ENCODE measurements around the gene POU2F3. TPM values are rescaled to one million over a fixed set of nuclear protein-coding genes. Genes with fewer than 3 reads are reported as not detected.

The POU2F3 gene
- total RNA-seq, 1 experiment from 2014 or later: 0.62 TPM

DNA sequence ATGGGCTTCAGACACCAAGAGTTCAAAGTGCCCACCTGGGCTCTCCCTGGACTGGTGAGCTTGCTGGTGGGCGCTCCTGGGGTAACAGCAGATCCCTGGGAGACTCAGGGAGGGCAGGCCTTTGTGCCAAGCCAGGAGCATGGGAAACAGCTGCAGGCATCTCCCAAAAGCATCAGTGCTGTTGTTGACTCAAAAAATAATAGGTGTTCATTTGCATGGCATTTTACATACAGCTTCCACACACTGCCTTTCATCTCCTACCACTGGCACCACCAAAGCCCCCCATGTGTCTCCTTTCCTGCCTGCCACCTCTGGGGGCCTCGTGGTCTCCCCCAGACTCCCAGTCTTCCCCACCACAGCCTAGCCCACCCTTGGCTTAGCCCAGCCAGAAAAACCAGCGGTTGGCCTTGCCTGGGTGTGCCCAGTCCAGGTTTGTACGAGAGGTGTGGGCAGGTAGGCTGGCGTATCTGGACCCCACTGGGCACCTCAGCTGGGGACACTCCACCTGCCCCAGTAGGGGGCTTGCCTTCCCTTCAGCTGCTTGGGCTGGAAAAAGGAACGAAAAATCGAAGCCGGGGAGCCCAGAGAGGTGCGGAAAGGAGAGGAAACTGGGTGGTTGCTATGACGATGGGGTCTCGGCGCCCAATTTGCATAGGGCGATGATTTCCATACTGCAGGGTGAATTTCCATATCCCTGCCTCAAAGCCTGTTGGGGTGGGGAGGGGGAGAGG, 15.0 kb downstream of the POU2F3 start:
- no TSS peak for BruUV-seq (replicated peaks)
- Histone ChIP-seq H3K4me1 (ENCODE audit: insufficient read depth, low read length) (no peaks in the 10 kb centered on the region), H3K9me3 (ENCODE audit: low read length) (no peaks in the 10 kb centered on the region), H3K27me3 (ENCODE audit: low read length) (peaks cover 68% of the 10 kb centered on the region), H4K20me1 (ENCODE audit: low read length) (no peaks in the 10 kb centered on the region), H3K4me2 (ENCODE audit: low read length) (no peak overlapping the region), H3K27ac (ENCODE audit: low read length) (no peak overlapping the region), H3K4me3 (ENCODE audit: low read length) (no peak overlapping the region), H3K36me3 (ENCODE audit: low read depth, low read length) (no peaks in the 10 kb centered on the region), H3F3A (ENCODE audit: low read length, unreplicated experiment) (no peaks in the 10 kb centered on the region), H3K9ac (ENCODE audit: low read length) (no peak overlapping the region), H3K79me2 (ENCODE audit: low read length) (no peaks in the 10 kb centered on the region), H3K9me2 (replicated peaks; ENCODE audit: low read length) (no peaks in the 10 kb centered on the region), H2AFZ (ENCODE audit: low read length) (no peak overlapping the region)
- ChIA-PET POLR2A (ENCODE audit: unreplicated experiment) (no interaction called here), CTCF (no interaction called here)
- DNase-seq: no peak
- intact Hi-C loops (cut with micrococcal nuclease): no loop called here
- TF ChIP-seq CTCF (conservative IDR thresholded peaks at IDR 0.05; ENCODE audit: low read depth, low read length): no peak
- TF ChIP-seq EZH2phosphoT487 (IDR thresholded peaks at IDR 0.05; ENCODE audit: borderline replicate concordance, low read length): no peak
- TF ChIP-seq EZH2 (IDR thresholded peaks at IDR 0.05; ENCODE audit: low read length, unreplicated experiment): no peak
- ATAC-seq: no peak

GRCh38 chr11:120255519-120255866, 15.6 kb downstream of the POU2F3 start:
- no peaks in the 10 kb centered on the region for H3K4me1 ChIP-seq (ENCODE audit: insufficient read depth, low read length)
- POLR2A ChIA-PET (ENCODE audit: unreplicated experiment): no interaction called here
- no peaks in the 10 kb centered on the region for H4K20me1 ChIP-seq (ENCODE audit: low read length)
- no peak for TF ChIP-seq EZH2 (IDR thresholded peaks at IDR 0.05; ENCODE audit: low read length, unreplicated experiment)
- TF ChIP-seq CTCF (conservative IDR thresholded peaks at IDR 0.05; ENCODE audit: low read depth, low read length): no peak
- peaks cover 71% of the 10 kb centered on the region for H3K27me3 ChIP-seq (ENCODE audit: low read length)
- H3K9ac ChIP-seq (ENCODE audit: low read length): no peak overlapping the region
- no peaks in the 10 kb centered on the region for H3F3A ChIP-seq (ENCODE audit: low read length, unreplicated experiment)
- DNase-seq (no peak), ATAC-seq (no peak)
- H3K27ac ChIP-seq (ENCODE audit: low read length): no peak overlapping the region
- H3K36me3 ChIP-seq (ENCODE audit: low read depth, low read length): no peaks in the 10 kb centered on the region
- no peaks in the 10 kb centered on the region for H3K9me2 ChIP-seq (replicated peaks; ENCODE audit: low read length)
- BruUV-seq (replicated peaks): no TSS peak
- H3K9me3 ChIP-seq (ENCODE audit: low read length): no peaks in the 10 kb centered on the region
- no peak overlapping the region for H3K4me2 ChIP-seq (ENCODE audit: low read length)
- no peak overlapping the region for H3K4me3 ChIP-seq (ENCODE audit: low read length)
- intact Hi-C loops (cut with micrococcal nuclease): no loop called here
- CTCF ChIA-PET: no interaction called here
- H2AFZ ChIP-seq (ENCODE audit: low read length): no peak overlapping the region
- no peaks in the 10 kb centered on the region for H3K79me2 ChIP-seq (ENCODE audit: low read length)

DNA sequence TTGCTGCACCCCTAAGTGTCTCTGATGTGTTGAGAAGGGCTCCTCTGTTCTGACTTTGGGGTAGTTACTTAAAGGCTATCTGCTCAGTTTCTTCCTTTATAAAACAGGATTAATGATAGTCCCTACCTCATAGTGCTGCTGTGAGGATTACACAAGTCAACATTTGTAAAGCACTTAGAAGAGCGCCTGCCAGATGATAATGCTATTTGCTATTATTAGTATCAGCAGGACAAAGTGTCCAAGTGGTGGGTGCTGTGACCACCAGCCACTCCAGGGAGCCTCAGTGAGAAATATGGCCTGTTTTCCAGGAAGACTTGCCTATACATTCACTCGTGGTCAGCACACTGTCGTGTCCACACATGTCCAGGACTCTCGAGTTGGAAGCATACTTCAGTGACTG, 16.2 kb downstream of the POU2F3 start:
- Histone ChIP-seq H3K9ac (ENCODE audit: low read length) (no peak overlapping the region), H4K20me1 (ENCODE audit: low read length) (no peaks in the 10 kb centered on the region), H2AFZ (ENCODE audit: low read length) (no peak overlapping the region), H3K36me3 (ENCODE audit: low read depth, low read length) (no peaks in the 10 kb centered on the region), H3K27me3 (ENCODE audit: low read length) (peaks cover 71% of the 10 kb centered on the region), H3K4me3 (ENCODE audit: low read length) (no peak overlapping the region), H3K79me2 (ENCODE audit: low read length) (no peaks in the 10 kb centered on the region), H3K4me2 (ENCODE audit: low read length) (no peak overlapping the region), H3K27ac (ENCODE audit: low read length) (no peak overlapping the region), H3F3A (ENCODE audit: low read length, unreplicated experiment) (no peaks in the 10 kb centered on the region), H3K9me2 (replicated peaks; ENCODE audit: low read length) (no peaks in the 10 kb centered on the region), H3K4me1 (ENCODE audit: insufficient read depth, low read length) (no peaks in the 10 kb centered on the region), H3K9me3 (ENCODE audit: low read length) (no peaks in the 10 kb centered on the region)
- no peak for TF ChIP-seq CTCF (conservative IDR thresholded peaks at IDR 0.05; ENCODE audit: low read depth, low read length)
- TF ChIP-seq EZH2 (IDR thresholded peaks at IDR 0.05; ENCODE audit: low read length, unreplicated experiment): no peak
- TF ChIP-seq EZH2phosphoT487 (IDR thresholded peaks at IDR 0.05; ENCODE audit: borderline replicate concordance, low read length): no peak
- ChIA-PET POLR2A (ENCODE audit: unreplicated experiment) (no interaction called here), CTCF (no interaction called here)
- DNase-seq (no peak), ATAC-seq (no peak)
- BruUV-seq (replicated peaks): no TSS peak
- intact Hi-C loops (cut with micrococcal nuclease): no loop called here
